Kidney glomerular epithelial cell (primary cell): Measurements from ENCODE around the gene LRRC4C.

Experiments used
- DNase-seq: peaks from one replicate; lab custom pipeline; 2025; lab: John Stamatoyannopoulos, UW

LRRC4C gene

GRCh38 chr11:40099426-40100161, 1359.9 kb downstream of the LRRC4C start:
- DNase-seq, result no peak

DNA sequence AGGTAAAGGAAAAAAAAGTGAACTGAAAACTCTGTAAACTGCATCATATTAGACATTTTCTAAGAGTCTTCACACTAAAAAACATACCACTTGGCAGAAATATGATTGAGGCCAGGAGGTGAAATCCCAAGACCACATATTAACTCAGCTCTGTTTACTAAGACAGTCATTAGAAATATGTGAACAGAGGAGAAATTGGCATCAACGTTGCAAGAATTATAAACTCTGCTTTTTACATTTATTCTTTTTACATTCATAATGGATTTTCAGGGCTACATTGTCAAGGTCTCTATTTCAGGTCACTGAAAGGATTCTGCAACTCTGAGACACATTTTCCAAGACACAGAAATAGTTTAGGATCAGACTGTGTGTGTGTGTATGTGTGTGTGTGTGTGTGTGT, 1364.0 kb downstream of the LRRC4C start:
- DNase-seq, result no peak

DNA sequence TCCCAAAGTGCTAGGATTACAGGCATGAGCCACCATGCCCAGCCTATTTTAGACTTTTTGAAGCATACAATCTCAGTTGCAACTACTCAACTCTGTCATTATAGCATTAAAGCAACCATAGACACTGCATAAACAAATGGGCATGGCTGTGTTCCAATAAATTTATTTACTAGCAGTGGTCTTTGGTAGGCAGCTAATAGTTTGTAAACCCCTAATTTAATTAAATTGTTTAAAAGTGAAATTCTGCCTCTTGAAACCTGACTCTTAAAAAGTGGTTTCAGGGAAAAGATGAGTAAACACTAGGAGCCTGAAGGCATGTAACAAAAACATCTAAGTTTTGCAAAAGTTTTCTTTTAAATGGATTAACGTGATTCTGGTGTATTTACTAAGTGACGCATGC, 1364.5 kb downstream of the LRRC4C start:
- DNase-seq, result no peak

- no peak for DNase-seq
Observed at GRCh38 chr11:40080434-40080833, 1379.0 kb downstream of the LRRC4C start.
